GM12865 (cell line): ENCODE measurements around the gene GPX8.

Experiments used
- DNase-seq: peaks from one replicate; pipeline ENCODE4 v3.0.0; 2010; ENCODE audit warnings: low read depth
- H3K4me3 ChIP-seq: 2 replicates; pipeline ENCODE4 v1.5.1; 2011; ENCODE audit warnings: mild to moderate bottlenecking, low read depth, low read length, control low read depth
- TF ChIP-seq, protein P1 (sequence below): IDR thresholded peaks from 2 replicates; pipeline ENCODE4 v1.5.1; 2011; ENCODE audit warnings: low read length, control low read depth, low read depth, inconsistent platforms; ENCODE audit not compliant: insufficient read depth; ENCODE audit errors: missing control alignments

Gene GPX8, protein sequence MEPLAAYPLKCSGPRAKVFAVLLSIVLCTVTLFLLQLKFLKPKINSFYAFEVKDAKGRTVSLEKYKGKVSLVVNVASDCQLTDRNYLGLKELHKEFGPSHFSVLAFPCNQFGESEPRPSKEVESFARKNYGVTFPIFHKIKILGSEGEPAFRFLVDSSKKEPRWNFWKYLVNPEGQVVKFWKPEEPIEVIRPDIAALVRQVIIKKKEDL

DNA sequence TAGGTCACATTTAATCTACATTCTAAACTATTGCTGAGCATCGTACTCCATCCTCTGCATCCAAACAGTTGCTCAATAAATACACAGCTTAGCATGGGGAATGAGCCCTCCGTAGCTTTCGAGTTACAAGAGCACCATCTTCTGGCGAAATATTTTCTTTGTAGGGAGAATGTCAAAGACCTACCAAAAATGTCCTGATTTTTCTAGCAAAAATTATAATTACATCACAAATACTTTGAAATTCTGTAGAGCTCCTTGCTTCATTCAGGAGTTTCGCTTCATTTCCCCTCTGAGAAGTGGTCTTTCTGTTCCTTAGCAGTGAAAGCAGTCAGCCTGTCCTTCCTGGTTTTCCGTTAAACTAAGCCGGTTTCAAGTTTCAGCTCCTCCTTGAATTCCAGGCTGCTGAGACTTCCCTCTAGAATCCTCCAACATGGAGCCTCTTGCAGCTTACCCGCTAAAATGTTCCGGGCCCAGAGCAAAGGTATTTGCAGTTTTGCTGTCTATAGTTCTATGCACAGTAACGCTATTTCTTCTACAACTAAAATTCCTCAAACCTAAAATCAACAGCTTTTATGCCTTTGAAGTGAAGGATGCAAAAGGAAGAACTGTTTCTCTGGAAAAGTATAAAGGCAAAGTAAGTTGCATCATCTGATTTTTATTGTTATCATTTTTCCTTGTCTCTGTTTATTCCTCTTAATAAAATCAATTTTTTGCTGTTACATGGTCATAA, at the start of gene GPX8:
Gene GPX8, plus strand, starts transcription at position 409 of the 730 bp plus-strand sequence. Its CDS starts 22 bp downstream, at position 431.
- DNase-seq, result peak; percentile 26
- TF ChIP-seq, protein P1, sequence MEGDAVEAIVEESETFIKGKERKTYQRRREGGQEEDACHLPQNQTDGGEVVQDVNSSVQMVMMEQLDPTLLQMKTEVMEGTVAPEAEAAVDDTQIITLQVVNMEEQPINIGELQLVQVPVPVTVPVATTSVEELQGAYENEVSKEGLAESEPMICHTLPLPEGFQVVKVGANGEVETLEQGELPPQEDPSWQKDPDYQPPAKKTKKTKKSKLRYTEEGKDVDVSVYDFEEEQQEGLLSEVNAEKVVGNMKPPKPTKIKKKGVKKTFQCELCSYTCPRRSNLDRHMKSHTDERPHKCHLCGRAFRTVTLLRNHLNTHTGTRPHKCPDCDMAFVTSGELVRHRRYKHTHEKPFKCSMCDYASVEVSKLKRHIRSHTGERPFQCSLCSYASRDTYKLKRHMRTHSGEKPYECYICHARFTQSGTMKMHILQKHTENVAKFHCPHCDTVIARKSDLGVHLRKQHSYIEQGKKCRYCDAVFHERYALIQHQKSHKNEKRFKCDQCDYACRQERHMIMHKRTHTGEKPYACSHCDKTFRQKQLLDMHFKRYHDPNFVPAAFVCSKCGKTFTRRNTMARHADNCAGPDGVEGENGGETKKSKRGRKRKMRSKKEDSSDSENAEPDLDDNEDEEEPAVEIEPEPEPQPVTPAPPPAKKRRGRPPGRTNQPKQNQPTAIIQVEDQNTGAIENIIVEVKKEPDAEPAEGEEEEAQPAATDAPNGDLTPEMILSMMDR, result peak; percentile 13
- H3K4me3 ChIP-seq, result no peak within 1 kb of the TSS

DNA sequence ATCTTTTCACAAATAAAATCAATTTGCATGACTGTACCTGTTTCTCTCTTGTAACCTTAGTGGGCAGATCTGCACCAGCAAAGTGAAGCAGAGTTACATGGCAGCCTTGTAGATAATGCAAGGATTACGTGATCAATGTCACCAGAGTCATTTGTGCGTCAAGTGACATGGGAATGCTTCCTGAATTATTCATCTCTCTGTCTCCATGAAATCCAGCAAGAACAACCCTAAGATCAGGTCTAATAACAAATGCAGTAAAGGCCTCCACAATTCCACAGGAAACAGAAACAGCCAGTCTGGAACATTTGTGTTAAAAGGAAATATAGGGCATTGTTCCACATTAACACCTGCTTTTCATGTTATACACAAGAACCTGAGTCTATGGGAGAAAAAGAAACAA, 49.8 kb upstream of the GPX8 start:
- H3K4me3 ChIP-seq, result no peak overlapping the region
- no peak for DNase-seq
- TF ChIP-seq, protein P1, result no peak

DNA sequence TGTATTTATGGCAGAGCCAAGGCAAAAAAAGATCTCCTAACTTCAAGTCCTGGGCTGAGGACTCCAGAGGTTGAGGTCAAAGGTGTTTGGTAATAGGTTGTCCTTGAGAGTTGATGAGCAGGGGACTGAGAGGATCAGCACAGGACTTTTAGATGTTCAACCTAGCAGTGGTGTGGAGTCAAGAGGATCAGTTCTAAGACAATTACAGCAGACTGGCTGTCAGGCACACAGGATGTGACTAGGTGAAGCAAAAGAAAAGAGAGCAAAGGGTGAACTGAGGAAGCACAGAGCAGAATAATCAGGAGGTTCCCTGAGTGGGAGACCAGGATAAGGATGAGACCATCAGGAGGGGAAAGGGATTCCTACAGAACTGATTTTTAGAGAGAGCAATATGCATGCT, 46.6 kb upstream of the GPX8 start:
- H3K4me3 ChIP-seq, result no peak overlapping the region
- TF ChIP-seq, protein P1, result no peak
- DNase-seq, result no peak

DNA sequence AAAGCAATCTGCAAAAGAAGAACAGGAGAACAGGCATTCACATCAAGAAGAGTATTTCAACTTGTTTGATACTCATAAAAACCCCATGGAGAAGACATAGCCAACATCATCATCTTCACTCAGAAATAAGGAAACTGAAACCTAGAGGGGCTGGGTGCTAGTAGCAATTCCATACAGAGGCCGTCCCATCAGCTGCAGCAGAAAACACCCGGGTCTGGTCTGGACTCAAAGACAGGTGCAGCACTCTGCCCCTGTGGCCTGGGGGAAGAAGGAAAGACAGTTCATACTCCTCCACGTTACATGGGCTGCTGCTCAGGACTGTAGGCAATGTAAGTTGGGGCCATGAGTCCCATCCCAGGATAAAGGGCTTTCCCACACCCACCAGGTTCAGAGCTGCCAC, 45.9 kb upstream of the GPX8 start:
- no peak overlapping the region for H3K4me3 ChIP-seq
- TF ChIP-seq, protein P1, result no peak
- DNase-seq, result no peak

DNA sequence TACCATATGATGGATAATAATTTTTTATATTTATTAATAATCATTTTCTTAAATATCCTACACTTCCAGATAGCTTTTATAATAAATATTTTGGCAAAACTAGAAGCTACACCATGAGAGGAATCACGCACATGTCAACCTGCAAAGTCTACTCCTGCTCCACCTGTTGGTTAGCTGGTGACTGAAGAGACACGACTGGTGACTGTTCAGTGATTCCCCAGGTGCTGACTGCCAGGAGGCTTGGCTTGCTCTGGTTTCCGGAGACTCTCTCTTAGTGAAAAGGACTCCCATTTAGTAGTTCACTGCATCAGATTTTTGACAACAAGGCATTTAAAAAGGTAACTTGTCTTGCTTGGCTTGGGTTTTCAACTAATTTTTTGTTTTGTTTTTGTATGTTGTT, 36.6 kb upstream of the GPX8 start:
- TF ChIP-seq, protein P1, result no peak
- DNase-seq, result no peak

DNA sequence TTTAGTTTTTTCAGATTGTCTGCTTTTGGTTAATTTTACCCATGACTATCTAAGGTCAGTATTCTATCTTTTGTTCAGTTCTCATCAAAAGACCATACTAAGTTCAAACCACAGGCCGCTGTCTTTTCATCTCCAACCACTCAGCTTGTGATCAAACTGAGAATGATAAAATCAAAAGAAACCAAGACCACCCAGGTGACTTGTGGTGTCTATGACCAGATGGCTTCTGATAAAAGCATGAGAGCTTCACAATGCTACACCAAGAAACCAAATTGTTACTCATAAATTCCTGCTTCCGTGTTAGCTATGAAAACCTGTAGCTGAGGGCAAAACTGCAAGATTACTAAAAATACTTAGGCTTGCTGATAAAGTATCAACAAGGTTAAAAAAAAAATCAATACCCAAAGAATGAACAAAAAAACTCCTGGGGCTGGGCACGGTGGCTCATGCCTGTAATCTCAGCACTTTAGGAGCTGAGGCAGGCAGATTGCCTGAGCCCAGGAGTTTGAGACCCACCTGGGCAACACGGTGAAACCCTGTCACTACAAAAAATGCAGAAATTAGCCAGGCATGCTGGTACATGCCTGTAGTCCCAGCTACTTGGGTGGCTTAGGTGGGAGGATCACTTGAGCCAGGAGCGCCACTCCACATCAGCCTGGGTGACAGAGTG, 25.8 kb upstream of the GPX8 start:
- DNase-seq, result peak; percentile 7
- H3K4me3 ChIP-seq, result no peak overlapping the region
- TF ChIP-seq, protein P1, result no peak

More for the DNA sequence above, 36.6 kb upstream of the GPX8 start:
- H3K4me3 ChIP-seq, result no peak overlapping the region
